HG02763 (cell line): ENCODE measurements around the gene PRKCZ.
"Not testable (repeated sequence)": the region's sequence is repeated elsewhere in the genome, so short reads cannot be mapped to it uniquely, and the experiment has no call there.

Source experiments
- ATAC-seq: cut with Tn5 transposase; IDR thresholded peaks from one replicate; pipeline ENCODE4 v1.9.1; 2021; ENCODE audit warnings: mild to moderate bottlenecking, moderate library complexity; ENCODE audit not compliant: unreplicated experiment

PRKCZ gene

GRCh38 chr1:2147869-2148268 lies 97.7 kb downstream of the PRKCZ start:
- not testable (repeated sequence) for ATAC-seq

GRCh38 chr1:2148691-2149090 lies 98.5 kb downstream of the PRKCZ start:
- ATAC-seq, result no peak

- ATAC-seq, result no peak
Observed at GRCh38 chr1:2150801-2151200, 100.6 kb downstream of the PRKCZ start.

- no peak for ATAC-seq
Observed at GRCh38 chr1:2151252-2151651, 101.0 kb downstream of the PRKCZ start.

- no peak for ATAC-seq
Observed at GRCh38 chr1:2151911-2152310, 101.7 kb downstream of the PRKCZ start.

- no peak for ATAC-seq
Observed at GRCh38 chr1:2152954-2153353, 102.7 kb downstream of the PRKCZ start.

GRCh38 chr1:2154022-2154421 lies 103.8 kb downstream of the PRKCZ start:
- no peak for ATAC-seq

- no peak for ATAC-seq
Observed at GRCh38 chr1:2155147-2155598, 105.0 kb downstream of the PRKCZ start.

GRCh38 chr1:2155788-2156187 lies 105.6 kb downstream of the PRKCZ start:
- no peak for ATAC-seq

- no peak for ATAC-seq
Observed at GRCh38 chr1:2156866-2157265, 106.7 kb downstream of the PRKCZ start.

- no peak for ATAC-seq
Observed at GRCh38 chr1:2157856-2158255, 107.6 kb downstream of the PRKCZ start.

- no peak for ATAC-seq
Observed at GRCh38 chr1:2158272-2158671, 108.1 kb downstream of the PRKCZ start.

- no peak for ATAC-seq
Observed at GRCh38 chr1:2159124-2159523, 108.9 kb downstream of the PRKCZ start.

- ATAC-seq, result no peak
Observed at GRCh38 chr1:2160451-2161300, 110.5 kb downstream of the PRKCZ start.

- ATAC-seq, result no peak
Observed at GRCh38 chr1:2163205-2163604, 113.0 kb downstream of the PRKCZ start.

- ATAC-seq, result no peak
Observed at GRCh38 chr1:2165646-2166045, 115.4 kb downstream of the PRKCZ start.

GRCh38 chr1:2166254-2166653 lies 116.0 kb downstream of the PRKCZ start:
- no peak for ATAC-seq

GRCh38 chr1:2166695-2167094 lies 116.5 kb downstream of the PRKCZ start:
- ATAC-seq, result no peak

GRCh38 chr1:2168090-2168489 lies 117.9 kb downstream of the PRKCZ start:
- no peak for ATAC-seq

- ATAC-seq, result no peak
Observed at GRCh38 chr1:2168535-2168934, 118.3 kb downstream of the PRKCZ start.

- no peak for ATAC-seq
Observed at GRCh38 chr1:2169200-2169836, 119.1 kb downstream of the PRKCZ start.

GRCh38 chr1:2170211-2170610 lies 120.0 kb downstream of the PRKCZ start:
- no peak for ATAC-seq
